ENCODE data around the gene RNF44. TPM values are rescaled to one million over a fixed set of nuclear protein-coding genes. Genes with fewer than 3 reads are reported as not detected.

The RNF44 gene
- total RNA-seq, 3 donors from 2014 or later = 6.9 to 17.1 (median 15.4) TPM

GRCh38 chr5:176548967-176549444 is 11.8 kb upstream of the RNF44 start, which contains the start of gene CDHR2:
Gene CDHR2 (plus strand): TSS chr5:176549342. CDS start chr5:176565353, 16,011 bp downstream.
- peaks cover 0 to 9% of the 10 kb centered on the region in 2 donors for H3K27me3 ChIP-seq
- H3K4me3 ChIP-seq = no peak within 1 kb of the TSS
- TF ChIP-seq POLR2A (IDR thresholded peaks at IDR 0.05) = no peak
- TF ChIP-seq CTCF (IDR thresholded peaks at IDR 0.05) = no peak
- TF ChIP-seq POLR2AphosphoS5 (IDR thresholded peaks at IDR 0.05) = no peak
- H3K9me3 ChIP-seq = no peaks in the 10 kb centered on the region
- no peaks in the 10 kb centered on the region for H3K4me1 ChIP-seq
- H3K36me3 ChIP-seq = no peaks in the 10 kb centered on the region
- no peak for DNase-seq (ENCODE audit: low spot score in 2 of 2)
- intact Hi-C loops (cut with DNase I; ENCODE audit: low total_unique reads) = no loop called here
- H3K27ac ChIP-seq = no peak within 1 kb of the TSS

GRCh38 chr5:176547802-176548201 is 10.6 kb upstream of the RNF44 start:
- intact Hi-C loops (cut with DNase I; ENCODE audit: low total_unique reads) = no loop called here
- H3K27ac ChIP-seq = no peak overlapping the region

DNA sequence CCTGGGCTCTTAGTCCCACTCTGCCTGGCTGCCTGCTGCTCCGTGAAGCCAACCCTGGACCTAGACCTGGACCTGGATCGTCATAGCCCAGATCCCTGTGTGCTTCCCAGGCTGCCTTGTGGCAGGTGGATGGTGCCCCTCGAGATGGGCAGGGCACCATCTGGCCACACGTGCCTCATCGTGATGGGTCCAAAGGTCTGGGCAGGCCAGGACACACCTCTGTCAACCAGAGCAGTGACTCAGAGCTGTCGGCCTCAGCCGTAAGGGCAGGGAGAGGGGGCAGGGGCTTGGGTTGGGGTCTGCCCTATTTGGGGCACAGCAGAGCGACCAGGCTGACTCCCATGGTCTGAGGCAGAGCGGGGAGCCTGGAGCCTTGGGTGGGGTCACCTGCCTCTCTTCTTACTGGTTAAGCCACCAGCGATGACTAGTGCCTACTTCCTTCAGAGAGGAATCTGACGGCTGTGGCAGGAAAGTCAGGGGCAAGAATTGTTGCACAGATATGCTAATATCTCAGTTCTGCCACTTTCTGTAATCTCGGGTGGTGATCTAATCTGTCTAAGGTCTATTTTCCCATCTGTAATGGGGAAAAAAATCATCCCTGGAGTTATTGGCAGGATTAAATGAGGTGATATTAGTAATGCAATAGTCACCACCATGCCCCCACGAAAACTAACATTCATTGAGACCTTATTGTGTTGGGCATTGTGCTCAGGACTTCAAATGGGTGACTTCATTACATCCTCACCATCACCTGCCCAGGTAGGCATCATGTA is 8.7 kb upstream of the RNF44 start:
- intact Hi-C loops (cut with DNase I; ENCODE audit: low total_unique reads) = no loop called here

More at GRCh38 chr5:176547802-176548201, 10.6 kb upstream of the RNF44 start:
- H3K36me3 ChIP-seq = no peaks in the 10 kb centered on the region
- no peaks in the 10 kb centered on the region for H3K4me1 ChIP-seq
- no peaks in the 10 kb centered on the region for H3K9me3 ChIP-seq
- TF ChIP-seq POLR2AphosphoS5 (IDR thresholded peaks at IDR 0.05) (no peak), POLR2A (IDR thresholded peaks at IDR 0.05) (no peak)
- DNase-seq (ENCODE audit: low spot score in 2 of 2) = no peak
- no peak overlapping the region for H3K4me3 ChIP-seq
- peaks cover 0 to 9% of the 10 kb centered on the region in 2 donors for H3K27me3 ChIP-seq

DNA sequence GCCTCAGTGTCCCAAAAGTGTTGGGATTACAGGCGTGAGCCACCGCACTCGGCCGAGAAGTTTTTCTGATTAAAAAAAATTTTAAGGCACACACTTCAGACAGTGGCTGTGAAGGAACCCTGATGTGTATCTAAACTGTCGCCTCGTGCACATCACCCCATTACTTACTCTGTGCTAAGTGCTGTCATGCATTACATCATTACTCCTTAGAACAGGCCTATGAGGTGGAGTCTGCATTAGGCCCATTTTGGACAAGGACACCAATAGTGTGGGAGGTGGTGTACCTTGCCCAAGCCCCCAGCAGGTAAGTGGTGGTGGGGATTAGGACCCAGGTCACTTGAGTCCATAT is 8.2 kb upstream of the RNF44 start:
- Histone ChIP-seq H3K27ac (no peak overlapping the region), H3K36me3 (no peaks in the 10 kb centered on the region), H3K4me3 (no peak overlapping the region), H3K4me1 (peaks cover 3 to 6% of the 10 kb centered on the region in 2 donors), H3K9me3 (no peaks in the 10 kb centered on the region), H3K27me3 (no peaks in the 10 kb centered on the region)
- no peak for DNase-seq (ENCODE audit: low spot score in 2 of 2)
- TF ChIP-seq POLR2AphosphoS5 (IDR thresholded peaks at IDR 0.05) (no peak), POLR2A (IDR thresholded peaks at IDR 0.05) (no peak), CTCF (IDR thresholded peaks at IDR 0.05) (no peak)
- intact Hi-C loops (cut with DNase I; ENCODE audit: low total_unique reads) = no loop called here

More for the DNA sequence above, 8.7 kb upstream of the RNF44 start:
- no peak for TF ChIP-seq CTCF (IDR thresholded peaks at IDR 0.05)
- no peak for TF ChIP-seq POLR2A (IDR thresholded peaks at IDR 0.05)
- TF ChIP-seq POLR2AphosphoS5 (IDR thresholded peaks at IDR 0.05) = no peak
- no peaks in the 10 kb centered on the region for H3K27me3 ChIP-seq
- DNase-seq (ENCODE audit: low spot score in 2 of 2) = no peak
- no peak overlapping the region for H3K27ac ChIP-seq
- H3K4me3 ChIP-seq = no peak overlapping the region
- no peaks in the 10 kb centered on the region for H3K36me3 ChIP-seq
- H3K4me1 ChIP-seq = peaks cover 3 to 6% of the 10 kb centered on the region in 2 donors
- H3K9me3 ChIP-seq = no peaks in the 10 kb centered on the region

DNA sequence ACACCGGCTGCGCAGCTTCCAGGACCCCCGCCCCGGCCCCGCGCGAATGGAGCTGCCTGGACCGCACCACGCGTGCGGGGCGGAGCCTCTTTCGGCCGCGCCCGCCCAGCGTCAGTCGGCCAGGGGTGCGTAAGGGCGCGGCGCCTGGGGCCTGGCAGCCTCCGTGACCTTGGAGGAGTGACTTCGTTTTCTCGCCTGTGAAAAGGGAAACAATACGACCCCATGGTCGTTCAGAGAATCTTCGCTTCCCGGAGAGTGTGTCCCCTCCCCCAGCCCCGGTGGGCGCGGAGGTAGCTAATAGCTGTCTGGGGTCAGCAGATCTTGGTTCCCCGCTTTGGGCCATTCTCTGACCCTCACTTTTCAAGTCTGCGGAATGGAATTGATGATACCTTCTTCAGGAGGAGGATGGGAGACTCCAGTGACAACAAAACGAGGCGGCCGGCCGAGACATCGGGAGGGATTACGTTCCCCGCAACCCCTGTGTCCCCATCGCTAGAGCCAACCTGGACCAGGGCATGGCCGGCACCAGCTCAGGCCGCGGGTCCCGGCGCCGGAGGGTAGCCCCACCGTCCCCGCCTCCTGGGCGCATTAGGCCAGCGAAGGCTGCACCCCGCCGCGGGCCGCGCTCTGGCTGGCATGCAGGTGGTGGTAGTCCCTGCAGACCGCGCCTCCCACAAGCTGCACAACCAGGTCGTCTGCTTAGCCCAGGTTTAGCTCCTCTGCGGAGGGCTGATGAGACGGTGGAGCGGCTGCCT is 6.4 kb upstream of the RNF44 start:
- H3K27ac ChIP-seq = peak overlapping the region; percentile 78 to 80
- no peak for TF ChIP-seq CTCF (IDR thresholded peaks at IDR 0.05)
- no peak for TF ChIP-seq POLR2AphosphoS5 (IDR thresholded peaks at IDR 0.05)
- TF ChIP-seq POLR2A (IDR thresholded peaks at IDR 0.05) = no peak
- H3K36me3 ChIP-seq = no peaks in the 10 kb centered on the region
- intact Hi-C loops (cut with DNase I; ENCODE audit: low total_unique reads) = no loop called here
- H3K27me3 ChIP-seq = no peaks in the 10 kb centered on the region
- no peaks in the 10 kb centered on the region for H3K9me3 ChIP-seq
- peak; percentile 56 to 69 for DNase-seq (ENCODE audit: low spot score in 2 of 2)
- H3K4me3 ChIP-seq = peak overlapping the region; percentile 61 to 83 (median 69)
- H3K4me1 ChIP-seq = peaks cover 3 to 6% of the 10 kb centered on the region in 2 donors
